ENCODE results near the gene ATP2C2.

ATP2C2 gene

GRCh38 chr16:84358601-84359295 is 9.6 kb upstream of the ATP2C2 start:
- no peak for TF ChIP-seq CTCF (IDR thresholded peaks at IDR 0.05; ENCODE audit: extremely low read depth, missing control alignments)
- DNase-seq (ENCODE audit: low spot score) = no peak

GRCh38 chr16:84359326-84359725 is 9.0 kb upstream of the ATP2C2 start:
- no peak for TF ChIP-seq CTCF (IDR thresholded peaks at IDR 0.05; ENCODE audit: extremely low read depth, missing control alignments)
- DNase-seq (ENCODE audit: low spot score) = no peak

- no peak for TF ChIP-seq CTCF (IDR thresholded peaks at IDR 0.05; ENCODE audit: extremely low read depth, missing control alignments)
- no peak for DNase-seq (ENCODE audit: low spot score)
Observed at GRCh38 chr16:84360170-84360569, 8.2 kb upstream of the ATP2C2 start.

GRCh38 chr16:84360748-84361147 is 7.6 kb upstream of the ATP2C2 start:
- DNase-seq (ENCODE audit: low spot score) = no peak
- TF ChIP-seq CTCF (IDR thresholded peaks at IDR 0.05; ENCODE audit: extremely low read depth, missing control alignments) = no peak

GRCh38 chr16:84361546-84361945 is 6.8 kb upstream of the ATP2C2 start:
- no peak for TF ChIP-seq CTCF (IDR thresholded peaks at IDR 0.05; ENCODE audit: extremely low read depth, missing control alignments)
- DNase-seq (ENCODE audit: low spot score) = no peak

- TF ChIP-seq CTCF (IDR thresholded peaks at IDR 0.05; ENCODE audit: extremely low read depth, missing control alignments) = no peak
- no peak for DNase-seq (ENCODE audit: low spot score)
Observed at GRCh38 chr16:84362471-84362941, 5.8 kb upstream of the ATP2C2 start.

GRCh38 chr16:84366208-84366607 is 2.1 kb upstream of the ATP2C2 start:
- no peak for DNase-seq (ENCODE audit: low spot score)
- no peak for TF ChIP-seq CTCF (IDR thresholded peaks at IDR 0.05; ENCODE audit: extremely low read depth, missing control alignments)

All from GM20000 (cell line).